HEK293 (cell line): ENCODE measurements around the gene HOXC10.

Source experiments
- GLI4 ChIP-seq: fragments of 450-650 bp; formaldehyde crosslinking; IDR thresholded peaks from 2 replicates; pipeline ENCODE4 v1.5.1; 2016; ENCODE audit warnings: missing biosample characterization, missing genetic modification characterization
- KLF1 ChIP-seq: fragments of 450-650 bp; formaldehyde crosslinking; IDR thresholded peaks from 2 replicates; pipeline ENCODE4 v1.5.1; 2016; ENCODE audit warnings: missing biosample characterization, missing genetic modification characterization
- KLF17 ChIP-seq: fragments of 450-650 bp; formaldehyde crosslinking; IDR thresholded peaks from 2 replicates; pipeline ENCODE4 v1.5.1; 2016; ENCODE audit warnings: missing biosample characterization, missing genetic modification characterization
- MEIS1 ChIP-seq: sonication (generic); formaldehyde crosslinking; IDR thresholded peaks from 2 replicates; pipeline ENCODE4 v1.8.1; 2022; ENCODE audit warnings: missing genetic modification reagents, mild to moderate bottlenecking, borderline replicate concordance
- OSR2 ChIP-seq: fragments of 450-650 bp; formaldehyde crosslinking; IDR thresholded peaks from 2 replicates; pipeline ENCODE4 v1.5.1; 2016; ENCODE audit warnings: missing biosample characterization, missing genetic modification characterization
- SP2 ChIP-seq: fragments of 450-650 bp; formaldehyde crosslinking; IDR thresholded peaks from 2 replicates; pipeline ENCODE4 v1.5.1; 2016; ENCODE audit warnings: missing biosample characterization, missing genetic modification characterization
- ZEB2 ChIP-seq: fragments of 450-650 bp; formaldehyde crosslinking; IDR thresholded peaks from 2 replicates; pipeline ENCODE4 v1.5.1; 2016; ENCODE audit warnings: missing biosample characterization, missing genetic modification characterization
- ZFP69B ChIP-seq: fragments of 450-650 bp; formaldehyde crosslinking; IDR thresholded peaks from 2 replicates; pipeline ENCODE4 v1.5.1; 2016; ENCODE audit warnings: missing biosample characterization, missing genetic modification characterization
- ZNF335 ChIP-seq: fragments of 450-650 bp; formaldehyde crosslinking; conservative IDR thresholded peaks from 2 replicates; pipeline ENCODE4 v1.5.1; 2016; ENCODE audit warnings: missing biosample characterization, missing genetic modification characterization
- ZNF362 ChIP-seq: fragments of 450-650 bp; formaldehyde crosslinking; IDR thresholded peaks from 2 replicates; pipeline ENCODE4 v1.5.1; 2016; ENCODE audit warnings: missing biosample characterization, missing genetic modification characterization
- ZNF366 ChIP-seq: fragments of 450-650 bp; formaldehyde crosslinking; conservative IDR thresholded peaks from 2 replicates; pipeline ENCODE4 v1.5.1; 2016; ENCODE audit warnings: missing biosample characterization, missing genetic modification characterization
- ZNF449 ChIP-seq: fragments of 450-650 bp; formaldehyde crosslinking; IDR thresholded peaks from 2 replicates; pipeline ENCODE4 v1.5.1; 2017; ENCODE audit warnings: missing biosample characterization, mild to moderate bottlenecking, missing genetic modification characterization, moderate library complexity
- ZNF521 ChIP-seq: fragments of 450-650 bp; formaldehyde crosslinking; IDR thresholded peaks from 2 replicates; pipeline ENCODE4 v1.5.1; 2017; ENCODE audit warnings: missing biosample characterization, mild to moderate bottlenecking, missing genetic modification characterization
- ZNF529 ChIP-seq: fragments of 450-650 bp; formaldehyde crosslinking; IDR thresholded peaks from 2 replicates; pipeline ENCODE4 v1.5.1; 2017; ENCODE audit warnings: missing genetic modification characterization, missing biosample characterization; ENCODE audit not compliant: insufficient replicate concordance
- ZNF548 ChIP-seq: fragments of 450-650 bp; formaldehyde crosslinking; IDR thresholded peaks from 2 replicates; pipeline ENCODE4 v1.5.1; 2016; ENCODE audit warnings: missing biosample characterization, missing genetic modification characterization
- ZNF561 ChIP-seq: fragments of 450-650 bp; IDR thresholded peaks from 2 replicates; pipeline ENCODE4 v1.5.1; 2018; ENCODE audit warnings: missing biosample characterization, missing genetic modification characterization, borderline replicate concordance
- ZNF596 ChIP-seq: fragments of 450-650 bp; IDR thresholded peaks from 2 replicates; pipeline ENCODE4 v1.5.0; 2018; ENCODE audit warnings: missing biosample characterization, mild to moderate bottlenecking, missing genetic modification characterization, moderate library complexity
- ZNF664 ChIP-seq: fragments of 450-650 bp; formaldehyde crosslinking; IDR thresholded peaks from 2 replicates; pipeline ENCODE4 v1.5.1; 2016; ENCODE audit warnings: missing biosample characterization, missing genetic modification characterization
- ZNF791 ChIP-seq: fragments of 450-650 bp; formaldehyde crosslinking; IDR thresholded peaks from 2 replicates; pipeline ENCODE4 v1.5.1; 2016; ENCODE audit warnings: missing biosample characterization, missing genetic modification characterization
- ZNF792 ChIP-seq: fragments of 450-650 bp; formaldehyde crosslinking; IDR thresholded peaks from 2 replicates; pipeline ENCODE4 v1.5.1; 2016; ENCODE audit warnings: missing biosample characterization, missing genetic modification characterization
- ZNF843 ChIP-seq: fragments of 450-650 bp; formaldehyde crosslinking; IDR thresholded peaks from 2 replicates; pipeline ENCODE4 v1.5.1; 2016; ENCODE audit warnings: missing biosample characterization, missing genetic modification characterization
- ZSCAN23 ChIP-seq: fragments of 450-650 bp; formaldehyde crosslinking; IDR thresholded peaks from 2 replicates; pipeline ENCODE4 v1.5.1; 2016; ENCODE audit warnings: missing biosample characterization, missing genetic modification characterization
- ZXDB ChIP-seq: fragments of 450-650 bp; formaldehyde crosslinking; IDR thresholded peaks from 2 replicates; pipeline ENCODE4 v1.5.1; 2016; ENCODE audit warnings: missing biosample characterization, missing genetic modification characterization
- TF ChIP-seq, protein P1 (sequence below): fragments of 450-650 bp; formaldehyde crosslinking; IDR thresholded peaks from 2 replicates; pipeline ENCODE4 v1.5.1; 2016; ENCODE audit warnings: missing biosample characterization, missing genetic modification characterization
- TF ChIP-seq, protein P2 (sequence below): fragments of 450-650 bp; formaldehyde crosslinking; IDR thresholded peaks from 2 replicates; pipeline ENCODE4 v1.5.1; 2016; ENCODE audit warnings: missing biosample characterization, missing genetic modification characterization
- TF ChIP-seq, protein P3 (sequence below): fragments of 450-650 bp; formaldehyde crosslinking; IDR thresholded peaks from 2 replicates; pipeline ENCODE4 v1.5.1; 2017; ENCODE audit warnings: missing biosample characterization, missing genetic modification characterization
- TF ChIP-seq, protein P4 (sequence below): fragments of 450-650 bp; formaldehyde crosslinking; IDR thresholded peaks from 2 replicates; pipeline ENCODE4 v1.5.1; 2016; ENCODE audit warnings: missing biosample characterization, missing genetic modification characterization
- TF ChIP-seq, protein P5 (sequence below): fragments of 450-650 bp; formaldehyde crosslinking; IDR thresholded peaks from 2 replicates; pipeline ENCODE4 v1.5.1; 2017; ENCODE audit warnings: missing biosample characterization, missing genetic modification characterization

HOXC10 gene

GRCh38 chr12:53963434-53964314 lies 21.3 kb upstream of the HOXC10 start (continued):
- TF ChIP-seq ZNF366 (peak; percentile 22; the same call in 1 of the 2 replicates), ZNF521 (no peak), ZNF843 (peak; percentile 88), ZNF792 (no peak), KLF1 (tag by site-specific recombination) (peak; percentile 48), ZFP69B (tag by site-specific recombination) (peak; percentile 96), ZNF791 (tag by site-specific recombination) (no peak), ZSCAN23 (no peak), ZEB2 (0 out of 2 replicates have a peak, but pooled peaks have one; percentile 12), OSR2 (no peak), ZNF529 (tag by site-specific recombination) (no peak), ZXDB (tag by site-specific recombination) (peak; percentile 87), ZNF548 (no peak), GLI4 (tag by site-specific recombination) (no peak), ZNF561 (tag by site-specific recombination) (no peak; the same call in 1 of the 2 replicates), ZNF664 (tag by site-specific recombination) (no peak), ZNF362 (tag by site-specific recombination) (no peak), ZNF596 (tag by site-specific recombination) (peak; percentile 60; the same call in 1 of the 2 replicates), KLF17 (0 out of 2 replicates have a peak, but pooled peaks have one; percentile 21), MEIS1 (CRISPR knock-in tag) (no peak), SP2 (tag by site-specific recombination) (no peak), ZNF449 (tag by site-specific recombination) (peak; percentile 81), ZNF335 (peak; percentile 94)
- TF ChIP-seq, protein P1, sequence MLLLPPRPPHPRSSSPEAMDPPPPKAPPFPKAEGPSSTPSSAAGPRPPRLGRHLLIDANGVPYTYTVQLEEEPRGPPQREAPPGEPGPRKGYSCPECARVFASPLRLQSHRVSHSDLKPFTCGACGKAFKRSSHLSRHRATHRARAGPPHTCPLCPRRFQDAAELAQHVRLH (tag by site-specific recombination) = no peak
- TF ChIP-seq, protein P2, sequence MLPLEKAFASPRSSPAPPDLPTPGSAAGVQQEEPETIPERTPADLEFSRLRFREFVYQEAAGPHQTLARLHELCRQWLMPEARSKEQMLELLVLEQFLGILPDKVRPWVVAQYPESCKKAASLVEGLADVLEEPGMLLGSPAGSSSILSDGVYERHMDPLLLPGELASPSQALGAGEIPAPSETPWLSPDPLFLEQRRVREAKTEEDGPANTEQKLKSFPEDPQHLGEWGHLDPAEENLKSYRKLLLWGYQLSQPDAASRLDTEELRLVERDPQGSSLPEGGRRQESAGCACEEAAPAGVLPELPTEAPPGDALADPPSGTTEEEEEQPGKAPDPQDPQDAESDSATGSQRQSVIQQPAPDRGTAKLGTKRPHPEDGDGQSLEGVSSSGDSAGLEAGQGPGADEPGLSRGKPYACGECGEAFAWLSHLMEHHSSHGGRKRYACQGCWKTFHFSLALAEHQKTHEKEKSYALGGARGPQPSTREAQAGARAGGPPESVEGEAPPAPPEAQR (tag by site-specific recombination) = 0 out of 2 replicates have a peak, but pooled peaks have one; percentile 21
- TF ChIP-seq, protein P3, sequence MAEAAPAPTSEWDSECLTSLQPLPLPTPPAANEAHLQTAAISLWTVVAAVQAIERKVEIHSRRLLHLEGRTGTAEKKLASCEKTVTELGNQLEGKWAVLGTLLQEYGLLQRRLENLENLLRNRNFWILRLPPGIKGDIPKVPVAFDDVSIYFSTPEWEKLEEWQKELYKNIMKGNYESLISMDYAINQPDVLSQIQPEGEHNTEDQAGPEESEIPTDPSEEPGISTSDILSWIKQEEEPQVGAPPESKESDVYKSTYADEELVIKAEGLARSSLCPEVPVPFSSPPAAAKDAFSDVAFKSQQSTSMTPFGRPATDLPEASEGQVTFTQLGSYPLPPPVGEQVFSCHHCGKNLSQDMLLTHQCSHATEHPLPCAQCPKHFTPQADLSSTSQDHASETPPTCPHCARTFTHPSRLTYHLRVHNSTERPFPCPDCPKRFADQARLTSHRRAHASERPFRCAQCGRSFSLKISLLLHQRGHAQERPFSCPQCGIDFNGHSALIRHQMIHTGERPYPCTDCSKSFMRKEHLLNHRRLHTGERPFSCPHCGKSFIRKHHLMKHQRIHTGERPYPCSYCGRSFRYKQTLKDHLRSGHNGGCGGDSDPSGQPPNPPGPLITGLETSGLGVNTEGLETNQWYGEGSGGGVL = peak; percentile 65
- TF ChIP-seq, protein P4, sequence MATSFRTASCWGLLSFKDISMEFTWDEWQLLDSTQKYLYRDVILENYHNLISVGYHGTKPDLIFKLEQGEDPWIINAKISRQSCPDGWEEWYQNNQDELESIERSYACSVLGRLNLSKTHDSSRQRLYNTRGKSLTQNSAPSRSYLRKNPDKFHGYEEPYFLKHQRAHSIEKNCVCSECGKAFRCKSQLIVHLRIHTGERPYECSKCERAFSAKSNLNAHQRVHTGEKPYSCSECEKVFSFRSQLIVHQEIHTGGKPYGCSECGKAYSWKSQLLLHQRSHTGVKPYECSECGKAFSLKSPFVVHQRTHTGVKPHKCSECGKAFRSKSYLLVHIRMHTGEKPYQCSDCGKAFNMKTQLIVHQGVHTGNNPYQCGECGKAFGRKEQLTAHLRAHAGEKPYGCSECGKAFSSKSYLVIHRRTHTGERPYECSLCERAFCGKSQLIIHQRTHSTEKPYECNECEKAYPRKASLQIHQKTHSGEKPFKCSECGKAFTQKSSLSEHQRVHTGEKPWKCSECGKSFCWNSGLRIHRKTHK (tag by site-specific recombination) = no peak
- TF ChIP-seq, protein P5, sequence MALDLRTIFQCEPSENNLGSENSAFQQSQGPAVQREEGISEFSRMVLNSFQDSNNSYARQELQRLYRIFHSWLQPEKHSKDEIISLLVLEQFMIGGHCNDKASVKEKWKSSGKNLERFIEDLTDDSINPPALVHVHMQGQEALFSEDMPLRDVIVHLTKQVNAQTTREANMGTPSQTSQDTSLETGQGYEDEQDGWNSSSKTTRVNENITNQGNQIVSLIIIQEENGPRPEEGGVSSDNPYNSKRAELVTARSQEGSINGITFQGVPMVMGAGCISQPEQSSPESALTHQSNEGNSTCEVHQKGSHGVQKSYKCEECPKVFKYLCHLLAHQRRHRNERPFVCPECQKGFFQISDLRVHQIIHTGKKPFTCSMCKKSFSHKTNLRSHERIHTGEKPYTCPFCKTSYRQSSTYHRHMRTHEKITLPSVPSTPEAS (tag by site-specific recombination) = no peak
